Upper lobe of left lung (tissue), 6 donors: ENCODE results near the gene RGP1. TPM values are rescaled to one million over a fixed set of nuclear protein-coding genes. Genes with fewer than 3 reads are reported as not detected.

Experiments used
- ATAC-seq, 2 donors: fragments of 200-7000 bp; cut with Tn5 transposase; one replicate each; pipeline ENCODE4 v1.9.1; 2022; ENCODE audit warnings: mild to moderate bottlenecking in 2 of 2, moderate library complexity in 2 of 2; ENCODE audit not compliant: low FRiP score in 2 of 2
- DNase-seq, 2 donors: peaks; one replicate each; pipeline ENCODE4 v3.0.0-alpha.2; 2019 to 2020
- H3K27ac ChIP-seq, 4 donors: fragments of 200-600 bp; sonication (generic); one replicate each; pipeline ENCODE4 v1.5.1; 2016 to 2019
- H3K27me3 ChIP-seq, 4 donors: fragments of 200-600 bp; sonication (generic); one replicate each; pipeline ENCODE4 v1.5.1; 2017 to 2019
- H3K36me3 ChIP-seq, 4 donors: fragments of 200-600 bp; sonication (generic); one replicate each; pipeline ENCODE4 v1.5.1; 2016 to 2019
- H3K4me1 ChIP-seq, 4 donors: fragments of 200-600 bp; sonication (generic); one replicate each; pipeline ENCODE4 v1.5.1; 2018 to 2019
- H3K4me3 ChIP-seq, 4 donors: fragments of 200-600 bp; sonication (generic); one replicate each; pipeline ENCODE4 v1.5.1; 2017 to 2019; ENCODE audit warnings: mild to moderate bottlenecking in 2 of 4, moderate library complexity in 1 of 4
- H3K9me3 ChIP-seq, 4 donors: fragments of 200-600 bp; sonication (generic); one replicate each; pipeline ENCODE4 v1.5.1; 2018 to 2019
- EP300 ChIP-seq, 4 donors: sonication (generic); formaldehyde crosslinking; IDR thresholded peaks; one replicate each; pipeline ENCODE4 v1.5.1; 2017; ENCODE audit warnings: antibody characterized with exemption in 4 of 4, control low read depth in 2 of 4
- POLR2A ChIP-seq, 4 donors: fragments of 450-650 bp; IDR thresholded peaks; one replicate each; pipeline ENCODE4 v1.5.1; 2016 to 2017; ENCODE audit warnings: antibody characterized with exemption in 4 of 4, mild to moderate bottlenecking in 2 of 4
- POLR2AphosphoS5 ChIP-seq, 2 donors: sonication (generic); formaldehyde crosslinking; IDR thresholded peaks; one replicate each; pipeline ENCODE4 v1.5.1; 2017; ENCODE audit warnings: antibody characterized with exemption in 2 of 2
- WGBS, 2 donors: methylation state at CpG; one replicate each; pipeline ENCODE4 v1.1.5; 2017 to 2018; 5-methylcytosine and 5-hydroxymethylcytosine counted together
- total RNA-seq, 6 donors: library from RNA; depleted of rRNA in 4 of 6; stranded (reverse); fragments of >200 nt in 4 of 6; gene quantifications; one replicate each; pipeline versions ENCODE4 v1.1.0 to v1.2.1, GENCODE V29; 2016 to 2021
- TF ChIP-seq, protein P1 (sequence below), 6 experiments: fragments of 450-650 bp in 4 of 6; fragments of 200-600 bp in 2 of 6; sonication (generic) in 2 of 6; IDR thresholded peaks; one replicate each; pipeline ENCODE4 v1.5.1; 2016 to 2019; ENCODE audit warnings: antibody characterized with exemption in 6 of 6
- donor health status: DM: no; HTN: no; CAD: no; lungs with moderate emphysema.
- donor health status: DM: no; HTN: yes; CAD: no; lungs with severe emphysema.

The RGP1 gene
- total RNA-seq, 6 donors from 2014 or later = 20.1 to 34.4 (median 23.5) TPM

DNA sequence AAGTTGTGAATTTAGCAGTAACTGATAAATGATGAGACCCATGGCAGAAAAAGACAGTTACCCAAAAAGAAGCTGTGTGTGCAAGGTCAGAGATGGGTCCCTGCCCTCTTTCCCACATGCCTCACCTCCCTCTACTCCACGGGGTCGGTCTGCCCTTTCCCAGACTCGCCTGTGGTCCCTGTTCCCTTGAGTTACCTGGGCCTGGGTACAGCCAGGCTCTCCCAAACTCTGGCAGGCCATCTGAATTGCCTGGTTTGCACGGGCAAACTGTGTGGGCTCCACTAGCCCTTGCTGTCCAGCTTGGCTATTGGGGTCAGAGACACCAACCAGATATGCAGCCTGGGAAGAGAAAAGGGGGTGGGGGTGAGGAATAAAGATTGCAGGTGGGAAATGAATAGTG is 40.9 kb upstream of the RGP1 start:
- H3K4me1 ChIP-seq = no peaks in the 10 kb centered on the region
- WGBS, 2 donors = 93 to 98% methylated on average over 4 of the region's 4 CpGs
- no peak overlapping the region for H3K4me3 ChIP-seq
- H3K9me3 ChIP-seq = no peaks in the 10 kb centered on the region
- no peaks in the 10 kb centered on the region for H3K27me3 ChIP-seq
- TF ChIP-seq, protein P1, sequence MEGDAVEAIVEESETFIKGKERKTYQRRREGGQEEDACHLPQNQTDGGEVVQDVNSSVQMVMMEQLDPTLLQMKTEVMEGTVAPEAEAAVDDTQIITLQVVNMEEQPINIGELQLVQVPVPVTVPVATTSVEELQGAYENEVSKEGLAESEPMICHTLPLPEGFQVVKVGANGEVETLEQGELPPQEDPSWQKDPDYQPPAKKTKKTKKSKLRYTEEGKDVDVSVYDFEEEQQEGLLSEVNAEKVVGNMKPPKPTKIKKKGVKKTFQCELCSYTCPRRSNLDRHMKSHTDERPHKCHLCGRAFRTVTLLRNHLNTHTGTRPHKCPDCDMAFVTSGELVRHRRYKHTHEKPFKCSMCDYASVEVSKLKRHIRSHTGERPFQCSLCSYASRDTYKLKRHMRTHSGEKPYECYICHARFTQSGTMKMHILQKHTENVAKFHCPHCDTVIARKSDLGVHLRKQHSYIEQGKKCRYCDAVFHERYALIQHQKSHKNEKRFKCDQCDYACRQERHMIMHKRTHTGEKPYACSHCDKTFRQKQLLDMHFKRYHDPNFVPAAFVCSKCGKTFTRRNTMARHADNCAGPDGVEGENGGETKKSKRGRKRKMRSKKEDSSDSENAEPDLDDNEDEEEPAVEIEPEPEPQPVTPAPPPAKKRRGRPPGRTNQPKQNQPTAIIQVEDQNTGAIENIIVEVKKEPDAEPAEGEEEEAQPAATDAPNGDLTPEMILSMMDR (IDR thresholded peaks at IDR 0.05) = no peak
- TF ChIP-seq EP300 (IDR thresholded peaks at IDR 0.05) = no peak
- no peak for TF ChIP-seq POLR2AphosphoS5 (IDR thresholded peaks at IDR 0.05)
- no peak for TF ChIP-seq POLR2A (IDR thresholded peaks at IDR 0.05)
- DNase-seq (no peak), ATAC-seq (no peak)
- no peak overlapping the region for H3K27ac ChIP-seq
- H3K36me3 ChIP-seq = peaks cover 84 to 98% (median 96%) of the 10 kb centered on the region in 4 donors

DNA sequence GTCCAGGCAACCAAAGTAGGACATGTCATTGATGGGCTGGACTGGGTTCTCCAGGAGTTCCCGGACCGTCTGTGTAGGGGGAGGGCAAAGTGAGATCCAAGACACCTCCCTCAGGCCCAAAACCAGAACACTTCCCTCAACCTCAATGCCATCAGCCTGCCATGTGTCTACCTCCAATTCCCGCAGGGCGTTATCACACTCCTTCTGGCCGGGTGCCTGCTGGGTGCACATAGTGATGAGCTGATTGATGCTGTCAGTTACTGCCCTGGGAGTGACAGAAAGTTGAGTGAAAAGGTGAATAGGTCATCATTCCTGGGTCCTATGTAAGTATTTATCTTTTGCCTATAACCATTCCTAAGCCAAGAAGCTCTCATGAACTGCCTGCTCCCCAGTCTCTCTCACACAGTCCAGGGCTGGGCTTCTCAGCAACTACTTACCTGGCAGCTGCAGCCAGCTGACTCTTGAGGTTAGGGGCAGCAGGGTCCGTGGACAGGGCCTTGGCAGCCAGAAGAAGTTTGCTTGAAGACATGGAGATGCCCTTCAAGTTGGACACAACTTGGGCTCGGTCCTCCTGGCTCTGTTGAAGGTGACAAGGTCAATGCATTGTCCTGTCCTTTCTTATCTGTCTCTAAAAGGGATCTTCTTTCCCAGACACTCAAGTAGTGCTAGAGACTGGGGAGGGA is 38.1 kb upstream of the RGP1 start:
- no peak for DNase-seq

DNA sequence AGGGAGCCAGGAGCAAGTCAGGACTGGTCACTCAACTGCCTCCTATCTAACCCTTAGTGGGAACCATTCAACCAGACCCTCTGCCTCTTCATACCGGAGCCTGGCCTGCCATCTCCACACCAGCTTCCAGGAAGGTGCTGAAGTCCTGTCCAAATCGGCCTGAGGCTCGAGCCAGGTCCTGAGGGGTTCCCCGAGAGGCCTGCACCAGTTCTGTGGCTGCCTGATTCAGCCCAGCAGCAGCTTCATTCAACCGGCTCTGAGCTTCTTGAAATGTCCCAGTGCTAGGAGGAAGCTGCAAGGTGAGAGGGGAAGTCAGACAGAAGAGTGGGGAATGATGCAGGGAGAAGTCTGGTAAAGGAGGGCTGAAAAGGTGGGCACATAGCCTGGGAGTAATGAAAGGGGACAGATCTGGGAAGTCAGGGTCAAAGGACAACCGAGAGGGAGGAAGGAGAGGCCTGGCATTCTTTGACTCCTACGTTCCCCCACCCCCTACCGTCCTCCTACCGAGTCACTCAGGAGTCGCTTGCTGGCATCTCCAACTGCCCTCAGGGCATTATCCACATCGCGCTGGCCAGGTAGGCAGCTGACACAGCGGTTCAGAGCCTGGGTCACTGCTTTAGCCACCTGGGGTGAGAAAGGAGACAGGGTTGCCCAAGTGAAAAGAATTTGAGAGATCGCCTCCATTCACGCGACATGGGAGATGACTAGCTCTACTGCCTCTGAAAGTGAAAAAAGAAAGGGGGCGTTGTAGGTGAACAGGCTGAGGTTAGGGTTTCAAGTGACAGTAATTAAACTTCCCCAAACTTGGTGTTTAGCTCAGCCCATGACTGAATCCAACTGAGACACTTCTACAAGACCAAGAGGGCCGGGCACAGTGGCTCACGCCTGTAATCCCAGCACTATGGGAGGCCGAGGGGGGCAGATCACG is 37.3 kb upstream of the RGP1 start:
- WGBS, 2 donors = 92 to 95% methylated on average over 20 to 21 of the region's 21 CpGs
- ATAC-seq = no peak
- Histone ChIP-seq H3K36me3 (peaks cover 82 to 98% (median 96%) of the 10 kb centered on the region in 4 donors), H3K4me3 (no peak overlapping the region), H3K27ac (no peak overlapping the region), H3K27me3 (no peaks in the 10 kb centered on the region), H3K4me1 (no peaks in the 10 kb centered on the region), H3K9me3 (no peaks in the 10 kb centered on the region)
- TF ChIP-seq, protein P1 (IDR thresholded peaks at IDR 0.05) = no peak
- TF ChIP-seq EP300 (IDR thresholded peaks at IDR 0.05) (no peak), POLR2A (IDR thresholded peaks at IDR 0.05) (no peak), POLR2AphosphoS5 (IDR thresholded peaks at IDR 0.05) (no peak)
- DNase-seq = no peak

More for the DNA sequence above, 38.1 kb upstream of the RGP1 start:
- peaks cover 82 to 98% (median 96%) of the 10 kb centered on the region in 4 donors for H3K36me3 ChIP-seq
- ATAC-seq = no peak
- H3K27ac ChIP-seq = no peak overlapping the region
- H3K27me3 ChIP-seq = no peaks in the 10 kb centered on the region
- 88 to 95% methylated on average over 3 to 7 of the region's 7 CpGs for WGBS, 2 donors
- no peaks in the 10 kb centered on the region for H3K4me1 ChIP-seq
- TF ChIP-seq POLR2A (IDR thresholded peaks at IDR 0.05) (no peak), EP300 (IDR thresholded peaks at IDR 0.05) (no peak), POLR2AphosphoS5 (IDR thresholded peaks at IDR 0.05) (no peak)
- TF ChIP-seq, protein P1 (IDR thresholded peaks at IDR 0.05) = no peak
- H3K9me3 ChIP-seq = no peaks in the 10 kb centered on the region
- no peak overlapping the region for H3K4me3 ChIP-seq

DNA sequence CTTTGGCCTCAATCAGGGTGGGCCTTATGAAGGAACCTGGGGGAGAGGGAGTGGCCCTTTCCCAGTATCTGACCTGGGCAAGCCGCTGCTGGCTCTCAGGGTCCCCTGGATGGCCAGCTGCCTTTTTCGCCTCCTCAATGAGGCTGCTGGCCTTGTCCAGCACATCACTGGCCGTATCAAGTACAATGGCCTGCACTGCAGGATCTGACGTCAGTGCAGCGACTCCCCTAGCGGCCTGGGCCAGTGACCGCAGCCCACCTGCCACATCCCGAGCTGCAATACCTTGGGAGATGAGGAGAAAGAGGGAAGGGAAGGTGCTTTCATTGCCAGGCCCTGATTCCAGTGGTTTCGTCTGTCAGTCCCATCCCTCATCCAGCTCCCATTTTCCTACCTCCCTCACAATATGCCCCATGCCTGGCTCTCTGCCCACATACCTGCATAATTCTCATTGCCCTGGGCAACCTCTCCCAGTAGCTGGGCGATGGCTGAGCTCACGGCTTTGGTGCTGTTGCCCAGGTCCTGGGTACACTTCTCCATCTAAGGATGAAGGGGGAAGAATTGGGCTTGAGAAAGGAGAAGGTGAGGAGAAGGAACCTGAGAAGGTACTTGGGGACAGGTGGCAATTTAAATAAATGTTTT is 36.2 kb upstream of the RGP1 start:
- no peak for ATAC-seq
- WGBS, 2 donors = 89 to 94% methylated on average over 10 to 11 of the region's 11 CpGs
- Histone ChIP-seq H3K27ac (no peak overlapping the region), H3K27me3 (no peaks in the 10 kb centered on the region), H3K4me3 (no peak overlapping the region), H3K9me3 (no peaks in the 10 kb centered on the region), H3K36me3 (peaks cover 82 to 98% (median 96%) of the 10 kb centered on the region in 4 donors), H3K4me1 (no peaks in the 10 kb centered on the region)
- peak in 1 of 2 donors; percentile 50 for DNase-seq
- TF ChIP-seq, protein P1 (IDR thresholded peaks at IDR 0.05) = no peak
- TF ChIP-seq POLR2A (IDR thresholded peaks at IDR 0.05) = no peak
- TF ChIP-seq POLR2AphosphoS5 (IDR thresholded peaks at IDR 0.05) = no peak
- no peak for TF ChIP-seq EP300 (IDR thresholded peaks at IDR 0.05)
